CD14-positive monocyte (primary cell): Measurements from ENCODE around the gene CUBN. TPM values are rescaled to one million over a fixed set of nuclear protein-coding genes. Genes with fewer than 3 reads are reported as not detected.
A peak's percentile ranks its signal among the peaks of the same experiment; 100 is the strongest.

Experiments used
- DNase-seq, 3 donors: peaks; one replicate each; pipeline ENCODE4 v3.0.0-alpha.2; 2011 to 2022
- H2AFZ ChIP-seq: 2 replicates; pipeline ENCODE4 v1.6.0; 2012; ENCODE audit warnings: mild to moderate bottlenecking, low read depth, low read length, inconsistent platforms; ENCODE audit not compliant: insufficient read depth, poor library complexity, severe bottlenecking
- H3K27ac ChIP-seq, 2 donors: 1 replicate in 1 of 2; 2 replicates in 1 of 2; pipeline ENCODE4 v1.5.1; 2012 to 2013; ENCODE audit warnings: low read length in 2 of 2, control low read depth in 1 of 2, inconsistent platforms in 1 of 2, low read depth in 1 of 2, mild to moderate bottlenecking in 1 of 2
- H3K27me3 ChIP-seq, 2 donors: one replicate each; pipeline versions ENCODE4 v1.6.0 to v1.6.1; 2011 to 2013; ENCODE audit warnings: low read length in 2 of 2; ENCODE audit not compliant: control insufficient read depth in 2 of 2, insufficient read depth in 2 of 2
- H3K36me3 ChIP-seq, 2 donors: replicated peaks in 1 of 2; 1 replicate in 1 of 2; 2 replicates in 1 of 2; pipeline versions ENCODE4 v1.5.1 to v1.6.1; 2012 to 2013; ENCODE audit warnings: low read length in 2 of 2, control low read depth in 1 of 2, inconsistent platforms in 1 of 2, mild to moderate bottlenecking in 1 of 2; ENCODE audit not compliant: insufficient read depth in 2 of 2, control insufficient read depth in 1 of 2
- H3K4me1 ChIP-seq, 2 donors: 1 replicate in 1 of 2; 2 replicates in 1 of 2; pipeline versions ENCODE4 v1.5.1 to v1.6.1; 2012 to 2013; ENCODE audit warnings: low read length in 2 of 2, control low read depth in 1 of 2, inconsistent platforms in 1 of 2, mild to moderate bottlenecking in 1 of 2, moderate library complexity in 1 of 2; ENCODE audit not compliant: insufficient read depth in 2 of 2, control insufficient read depth in 1 of 2
- H3K4me2 ChIP-seq: replicated peaks from 2 replicates; pipeline ENCODE3; 2012; ENCODE audit warnings: low read length, moderate library complexity, mild to moderate bottlenecking; ENCODE audit not compliant: poor library complexity, severe bottlenecking; ENCODE audit errors: extremely low read depth
- H3K4me3 ChIP-seq, 3 experiments: fragments of 200-600 bp in 1 of 3; sonication (generic) in 1 of 3; replicated peaks in 1 of 3; 1 replicate in 2 of 3; 2 replicates in 1 of 3; pipeline ENCODE4 v1.5.1; 2011 to 2013; ENCODE audit warnings: low read length in 3 of 3, mild to moderate bottlenecking in 3 of 3, control low read depth in 2 of 3, low read depth in 2 of 3, inconsistent platforms in 1 of 3, moderate library complexity in 1 of 3
- H3K79me2 ChIP-seq: 2 replicates; pipeline ENCODE4 v1.6.0; 2012; ENCODE audit warnings: mild to moderate bottlenecking, control low read depth, inconsistent platforms, low read length, moderate library complexity; ENCODE audit not compliant: insufficient read depth
- H3K9ac ChIP-seq: 2 replicates; pipeline ENCODE4 v1.6.0; 2017; ENCODE audit warnings: low read length, mild to moderate bottlenecking; ENCODE audit not compliant: insufficient read depth, poor library complexity, severe bottlenecking
- H3K9me3 ChIP-seq, 2 donors: replicated peaks in 1 of 2; 1 replicate in 1 of 2; 2 replicates in 1 of 2; pipeline versions ENCODE4 v1.5.1 to v1.6.1; 2012 to 2013; ENCODE audit warnings: low read length in 2 of 2, control low read depth in 1 of 2; ENCODE audit not compliant: control insufficient read depth in 1 of 2, insufficient read depth in 1 of 2
- H4K20me1 ChIP-seq: 2 replicates; pipeline ENCODE4 v1.6.0; 2012; ENCODE audit warnings: mild to moderate bottlenecking, low read length, control low read depth, moderate library complexity; ENCODE audit not compliant: insufficient read depth
- H3K27ac Mint-ChIP-seq, 7 donors: one replicate each; pipeline ENCODE4 v1.8.0; 2020; ENCODE audit warnings: mild to moderate bottlenecking in 7 of 7, mixed read lengths in 7 of 7, moderate library complexity in 6 of 7, inconsistent platforms in 2 of 7
- H3K27me3 Mint-ChIP-seq, 3 donors: one replicate each; pipeline ENCODE4 v1.8.0; 2021 to 2022; ENCODE audit warnings: low read depth in 3 of 3, mild to moderate bottlenecking in 3 of 3, mixed read lengths in 3 of 3, moderate library complexity in 3 of 3, inconsistent platforms in 1 of 3
- H3K36me3 Mint-ChIP-seq, 2 donors: one replicate each; pipeline ENCODE4 v1.8.0; 2020; ENCODE audit warnings: mixed read lengths in 2 of 2, inconsistent platforms in 1 of 2, mild to moderate bottlenecking in 1 of 2
- H3K4me1 Mint-ChIP-seq: one replicate; pipeline ENCODE4 v1.8.0; 2020; ENCODE audit warnings: mild to moderate bottlenecking, mixed read lengths
- H3K4me3 Mint-ChIP-seq, 2 donors: one replicate each; pipeline ENCODE4 v1.8.0; 2020; ENCODE audit warnings: mild to moderate bottlenecking in 2 of 2, mixed read lengths in 2 of 2, moderate library complexity in 1 of 2
- H3K9me3 Mint-ChIP-seq, 7 donors: one replicate each; pipeline ENCODE4 v1.8.0; 2020 to 2022; ENCODE audit warnings: mixed read lengths in 7 of 7, mild to moderate bottlenecking in 6 of 7, moderate library complexity in 6 of 7, inconsistent platforms in 2 of 7
- CTCF ChIP-seq: fragments of 200-600 bp; IDR thresholded peaks from one replicate; pipeline ENCODE4 v1.8.0; 2022; ENCODE audit warnings: antibody characterized with exemption, mild to moderate bottlenecking
- WGBS: methylation state at CpG from one replicate; pipeline ENCODE4 v1.1.5; 2013; ENCODE audit warnings: missing lambda C conversion rate; ENCODE audit not compliant: insufficient coverage; 5-methylcytosine and 5-hydroxymethylcytosine counted together
- intact Hi-C, 2 donors: fragments of 100-400 bp; cut with micrococcal nuclease; formaldehyde crosslinking; loops; one replicate each; pipeline versions ENCODE4 v1.15.0 to v1.15.1; 2023
- polyA plus RNA-seq, 3 donors: library from polyadenylated mRNA; depleted of rRNA in 1 of 3; unstranded in 2 of 3; stranded (reverse) in 1 of 3; fragments of 300-500 nt in 2 of 3; fragments of >200 nt in 1 of 3; fragmentation: Illumina TruSeq in 2 of 3; gene quantifications; 1 replicate in 2 of 3; 2 replicates in 1 of 3; pipeline ENCODE4 v1.2.3, GENCODE V29; 2012 to 2021

CUBN gene
- polyA plus RNA-seq, 3 donors, result 0.95 TPM; not detected in 2

GRCh38 chr10:16996530-16996964 is 133.1 kb downstream of the CUBN start:
- H3K27me3 Mint-ChIP-seq, result peaks cover 0 to 8% (median 7%) of the 10 kb centered on the region in 3 donors
- Histone ChIP-seq H3K4me3 (no peak overlapping the region), H3K9me3 (peaks cover 0 to 5% of the 10 kb centered on the region in 2 donors), H3K9ac (no peak overlapping the region), H2AFZ (no peak overlapping the region), H3K36me3 (no peaks in the 10 kb centered on the region), H3K4me2 (no peak overlapping the region), H3K27ac (no peak overlapping the region), H3K79me2 (no peaks in the 10 kb centered on the region), H3K4me1 (peaks cover 0 to 9% of the 10 kb centered on the region in 2 donors), H3K27me3 (no peaks in the 10 kb centered on the region), H4K20me1 (no peaks in the 10 kb centered on the region)
- H3K4me3 Mint-ChIP-seq, result no peak overlapping the region
- peaks cover 10% of the 10 kb centered on the region for H3K4me1 Mint-ChIP-seq
- H3K9me3 Mint-ChIP-seq, result peaks cover 0 to 5% (median 4%) of the 10 kb centered on the region in 7 donors
- no peak for TF ChIP-seq CTCF
- WGBS, result no CpG with 5 or more reads among the region's 6 CpGs
- no peak for DNase-seq
- intact Hi-C loops, result no loop called here
- H3K36me3 Mint-ChIP-seq, result no peaks in the 10 kb centered on the region
- H3K27ac Mint-ChIP-seq, result peak overlapping the region in 2 of 7 donors; percentile 0 to 27

GRCh38 chr10:16995867-16996529 is 133.6 kb downstream of the CUBN start:
- Mint-ChIP-seq H3K36me3 (no peaks in the 10 kb centered on the region), H3K4me3 (no peak overlapping the region), H3K27ac (peak overlapping the region in 5 of 7 donors; percentile 0 to 87 (median 47)), H3K9me3 (peaks cover 0 to 1% (median under 1%) of the 10 kb centered on the region in 7 donors), H3K27me3 (peaks cover 0 to 8% (median 7%) of the 10 kb centered on the region in 3 donors), H3K4me1 (peaks cover 10% of the 10 kb centered on the region)
- no peak overlapping the region for H3K27ac ChIP-seq
- intact Hi-C loops, result no loop called here
- no peak overlapping the region for H2AFZ ChIP-seq
- no peaks in the 10 kb centered on the region for H4K20me1 ChIP-seq
- H3K9ac ChIP-seq, result no peak overlapping the region
- 3% methylated on average over 3 of the region's 6 CpGs for WGBS
- DNase-seq, result peak; percentile 33 to 52 (median 44)
- peaks cover 0 to 9% of the 10 kb centered on the region in 2 donors for H3K4me1 ChIP-seq
- H3K79me2 ChIP-seq, result no peaks in the 10 kb centered on the region
- H3K9me3 ChIP-seq, result peaks cover 0 to under 1% of the 10 kb centered on the region in 2 donors
- no peaks in the 10 kb centered on the region for H3K36me3 ChIP-seq
- no peak overlapping the region for H3K4me2 ChIP-seq
- no peaks in the 10 kb centered on the region for H3K27me3 ChIP-seq
- no peak overlapping the region for H3K4me3 ChIP-seq
- TF ChIP-seq CTCF, result no peak
